ENCODE data around the gene PHF5A.

GRCh38 chr22:41470886-41471285 is 2.4 kb upstream of the PHF5A start:
- no peak for TF ChIP-seq POLR2A (IDR thresholded peaks at IDR 0.05; ENCODE audit: low read depth, low read length)
- TF ChIP-seq POLR2AphosphoS5 (IDR thresholded peaks at IDR 0.05; ENCODE audit: low read depth, low read length), result no peak
- TF ChIP-seq TAF1 (IDR thresholded peaks at IDR 0.05; ENCODE audit: borderline replicate concordance, low read depth, low read length), result no peak

Measured in GM12892 (cell line).